ENCODE results near the gene TMEM235.
"Not testable (repeated sequence)": the region's sequence is repeated elsewhere in the genome, so short reads cannot be mapped to it uniquely, and the experiment has no call there.

TMEM235 gene

DNA sequence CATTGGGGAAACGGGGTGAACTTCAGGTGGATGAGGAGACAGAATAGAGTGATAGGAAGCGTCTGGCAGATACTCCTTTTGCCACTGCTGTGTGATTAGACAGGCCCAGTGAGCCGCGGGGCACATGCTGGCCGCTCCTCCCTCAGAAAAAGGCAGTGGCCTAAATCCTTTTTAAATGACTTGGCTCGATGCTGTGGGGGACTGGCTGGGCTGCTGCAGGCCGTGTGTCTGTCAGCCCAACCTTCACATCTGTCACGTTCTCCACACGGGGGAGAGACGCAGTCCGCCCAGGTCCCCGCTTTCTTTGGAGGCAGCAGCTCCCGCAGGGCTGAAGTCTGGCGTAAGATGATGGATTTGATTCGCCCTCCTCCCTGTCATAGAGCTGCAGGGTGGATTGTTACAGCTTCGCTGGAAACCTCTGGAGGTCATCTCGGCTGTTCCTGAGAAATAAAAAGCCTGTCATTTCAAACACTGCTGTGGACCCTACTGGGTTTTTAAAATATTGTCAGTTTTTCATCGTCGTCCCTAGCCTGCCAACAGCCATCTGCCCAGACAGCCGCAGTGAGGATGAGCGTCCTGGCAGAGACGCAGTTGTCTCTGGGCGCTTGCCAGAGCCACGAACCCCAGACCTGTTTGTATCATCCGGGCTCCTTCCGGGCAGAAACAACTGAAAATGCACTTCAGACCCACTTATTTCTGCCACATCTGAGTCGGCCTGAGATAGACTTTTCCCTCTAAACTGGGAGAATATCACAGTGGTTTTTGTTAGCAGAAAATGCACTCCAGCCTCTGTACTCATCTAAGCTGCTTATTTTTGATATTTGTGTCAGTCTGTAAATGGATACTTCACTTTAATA lies 7.0 kb upstream of the TMEM235 start:
- no peak for DNase-seq (ENCODE audit: low read depth in 1 of 2, low spot score in 1 of 2)
- in situ Hi-C loops (cut with HindIII; ENCODE audit: low pct_unique_long_range_greater_than_20kb, low sequenced_read_pairs), result no loop called here
- no peak for TF ChIP-seq JUND (IDR thresholded peaks at IDR 0.05; ENCODE audit: low read depth)

DNA sequence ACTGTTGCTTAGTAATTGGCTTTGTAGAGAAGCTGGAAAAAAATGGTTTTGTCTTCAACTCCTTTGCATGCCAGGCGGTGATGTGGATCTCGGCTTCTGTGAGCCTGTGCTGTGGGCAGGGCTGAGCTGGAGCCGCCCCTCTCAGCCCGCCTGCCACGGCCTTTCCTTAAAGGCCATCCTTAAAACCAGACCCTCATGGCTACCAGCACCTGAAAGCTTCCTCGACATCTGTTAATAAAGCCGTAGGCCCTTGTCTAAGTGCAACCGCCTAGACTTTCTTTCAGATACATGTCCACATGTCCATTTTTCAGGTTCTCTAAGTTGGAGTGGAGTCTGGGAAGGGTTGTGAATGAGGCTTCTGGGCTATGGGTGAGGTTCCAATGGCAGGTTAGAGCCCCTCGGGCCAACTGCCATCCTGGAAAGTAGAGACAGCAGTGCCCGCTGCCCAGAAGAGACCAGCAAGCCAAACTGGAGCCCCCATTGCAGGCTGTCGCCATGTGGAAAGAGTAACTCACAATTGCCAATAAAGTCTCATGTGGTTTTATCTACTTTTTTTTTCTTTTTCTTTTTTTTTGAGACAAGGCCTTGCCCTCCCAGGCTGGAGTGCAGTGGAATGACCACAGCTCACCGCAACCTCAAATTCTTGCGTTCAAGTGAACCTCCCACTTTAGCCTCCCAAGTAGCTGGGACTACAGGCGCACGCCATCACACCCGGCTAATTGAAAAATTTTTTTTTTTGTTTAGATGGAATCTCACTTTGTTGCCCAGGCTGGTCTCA lies 6.2 kb upstream of the TMEM235 start:
- DNase-seq (ENCODE audit: low read depth in 1 of 2, low spot score in 1 of 2), result no peak
- in situ Hi-C loops (cut with HindIII; ENCODE audit: low pct_unique_long_range_greater_than_20kb, low sequenced_read_pairs), result no loop called here
- TF ChIP-seq JUND (IDR thresholded peaks at IDR 0.05; ENCODE audit: low read depth), result no peak

DNA sequence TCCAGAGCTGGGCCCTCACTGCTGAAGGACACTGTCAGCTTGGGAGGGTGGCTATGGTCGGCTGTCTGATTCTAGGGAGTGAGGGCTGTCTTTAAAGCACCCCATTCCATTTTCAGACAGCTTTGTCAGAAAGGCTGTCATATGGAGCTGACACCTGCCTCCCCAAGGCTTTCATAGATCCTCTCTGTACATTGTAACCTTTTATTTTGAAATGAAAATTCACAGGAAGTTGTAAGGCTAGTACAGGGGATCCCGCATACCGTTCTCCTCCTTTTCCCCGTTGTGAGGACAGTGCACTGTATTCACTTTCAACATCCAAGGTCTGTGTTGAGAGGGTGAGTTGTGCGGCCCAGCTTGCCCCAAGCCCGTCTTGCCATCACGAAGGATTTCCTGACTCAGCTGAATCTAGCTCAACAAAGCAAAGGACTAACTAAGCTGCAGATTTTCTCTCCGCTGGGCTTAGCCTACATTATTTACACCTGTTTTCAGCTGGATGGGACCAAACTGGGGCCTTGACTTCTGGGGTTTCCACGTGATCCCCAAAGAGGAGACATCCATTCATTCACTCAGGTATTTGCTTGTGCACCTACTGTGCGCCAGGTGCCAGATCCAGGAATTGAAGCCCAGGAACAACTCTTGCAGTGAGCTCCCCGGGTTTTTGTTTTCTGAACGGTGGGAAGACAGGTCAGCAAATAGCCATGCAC lies 5.2 kb upstream of the TMEM235 start:
- in situ Hi-C loops (cut with HindIII; ENCODE audit: low pct_unique_long_range_greater_than_20kb, low sequenced_read_pairs), result no loop called here
- no peak for DNase-seq (ENCODE audit: low read depth in 1 of 2, low spot score in 1 of 2)
- no peak for TF ChIP-seq JUND (IDR thresholded peaks at IDR 0.05; ENCODE audit: low read depth)

DNA sequence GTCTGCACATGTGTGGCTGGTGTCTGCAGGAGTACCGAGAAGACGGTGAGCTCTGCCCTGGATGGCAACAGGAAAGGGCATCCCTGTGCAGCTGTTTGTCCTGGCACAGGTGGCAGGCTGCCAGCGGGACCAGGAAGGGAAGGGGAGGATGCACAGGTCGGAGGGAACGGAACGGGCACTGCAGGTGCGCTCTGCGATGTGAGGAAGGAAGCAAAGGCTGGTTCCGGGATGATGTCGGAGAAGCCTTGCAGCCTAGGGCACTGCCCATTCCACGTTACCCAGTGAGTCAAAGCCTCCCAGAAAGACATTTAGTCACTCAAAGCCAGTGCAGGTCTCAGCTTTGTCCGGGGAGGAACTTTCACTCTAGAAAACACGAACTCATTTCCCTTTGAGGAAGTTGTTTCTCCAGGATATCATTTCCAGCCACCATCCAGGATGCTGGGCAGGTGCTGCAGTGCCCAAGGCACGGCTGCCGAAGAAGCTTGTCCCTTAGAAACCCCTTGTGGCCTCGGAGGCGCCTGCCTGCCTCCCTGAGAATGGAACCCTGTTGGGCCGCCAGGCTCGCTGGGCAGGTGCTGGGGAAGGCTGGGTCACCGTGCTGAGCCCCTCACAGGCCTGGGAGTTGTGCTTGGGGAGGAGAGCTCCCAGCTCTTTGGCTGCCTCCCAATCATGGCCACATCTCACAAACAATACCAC lies 4.5 kb upstream of the TMEM235 start:
- peak in 1 of 2 experiments; percentile 57 for DNase-seq (ENCODE audit: low read depth in 1 of 2, low spot score in 1 of 2)
- in situ Hi-C loops (cut with HindIII; ENCODE audit: low pct_unique_long_range_greater_than_20kb, low sequenced_read_pairs), result no loop called here
- no peak for TF ChIP-seq JUND (IDR thresholded peaks at IDR 0.05; ENCODE audit: low read depth)

DNA sequence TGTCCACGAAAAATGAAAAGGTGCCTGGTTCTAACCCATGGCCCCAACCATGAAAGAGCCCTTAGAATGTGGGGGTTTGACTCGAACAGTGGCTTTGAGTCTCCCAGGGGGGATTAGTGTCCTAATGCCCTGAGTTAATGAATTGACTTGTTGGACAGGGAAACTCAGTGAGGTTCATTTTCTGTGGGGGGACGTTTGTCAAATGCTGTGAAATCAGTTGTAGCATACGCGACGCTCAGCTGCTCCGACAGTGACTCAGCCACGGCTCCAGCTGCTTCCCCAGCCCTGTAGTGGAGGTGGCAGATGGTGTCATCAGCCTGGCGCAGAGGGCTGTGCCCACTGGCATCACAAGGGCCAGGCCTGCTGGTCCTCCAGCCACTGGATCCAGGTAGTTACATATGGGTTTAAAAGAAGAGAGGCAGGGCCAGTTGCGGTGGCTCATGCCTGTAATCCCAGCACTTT lies 3.9 kb upstream of the TMEM235 start:
- no peak for DNase-seq (ENCODE audit: low read depth in 1 of 2, low spot score in 1 of 2)
- in situ Hi-C loops (cut with HindIII; ENCODE audit: low pct_unique_long_range_greater_than_20kb, low sequenced_read_pairs), result no loop called here
- TF ChIP-seq JUND (IDR thresholded peaks at IDR 0.05; ENCODE audit: low read depth), result no peak

DNA sequence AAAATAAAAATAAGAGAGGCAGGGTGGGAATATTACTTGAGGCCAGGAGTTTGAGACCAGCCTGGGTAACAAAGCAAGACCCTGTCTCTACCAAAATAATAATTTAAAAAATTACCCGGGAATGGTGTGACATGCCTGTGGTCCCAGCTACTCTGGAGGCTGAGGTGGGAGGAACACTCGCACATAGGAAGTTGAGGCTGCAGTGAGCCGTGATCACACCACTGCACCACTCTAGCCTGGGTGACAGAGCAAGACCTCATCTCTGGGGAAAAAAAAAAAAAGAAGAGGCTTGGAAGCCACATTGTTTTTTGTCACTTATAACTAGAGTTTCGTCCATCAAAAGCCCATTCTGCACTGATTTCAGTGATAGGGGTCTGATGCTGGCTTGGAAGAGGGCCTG lies 3.3 kb upstream of the TMEM235 start:
- in situ Hi-C loops (cut with HindIII; ENCODE audit: low pct_unique_long_range_greater_than_20kb, low sequenced_read_pairs), result no loop called here
- DNase-seq (ENCODE audit: low read depth in 1 of 2, low spot score in 1 of 2), result no peak
- no peak for TF ChIP-seq JUND (IDR thresholded peaks at IDR 0.05; ENCODE audit: low read depth)

DNA sequence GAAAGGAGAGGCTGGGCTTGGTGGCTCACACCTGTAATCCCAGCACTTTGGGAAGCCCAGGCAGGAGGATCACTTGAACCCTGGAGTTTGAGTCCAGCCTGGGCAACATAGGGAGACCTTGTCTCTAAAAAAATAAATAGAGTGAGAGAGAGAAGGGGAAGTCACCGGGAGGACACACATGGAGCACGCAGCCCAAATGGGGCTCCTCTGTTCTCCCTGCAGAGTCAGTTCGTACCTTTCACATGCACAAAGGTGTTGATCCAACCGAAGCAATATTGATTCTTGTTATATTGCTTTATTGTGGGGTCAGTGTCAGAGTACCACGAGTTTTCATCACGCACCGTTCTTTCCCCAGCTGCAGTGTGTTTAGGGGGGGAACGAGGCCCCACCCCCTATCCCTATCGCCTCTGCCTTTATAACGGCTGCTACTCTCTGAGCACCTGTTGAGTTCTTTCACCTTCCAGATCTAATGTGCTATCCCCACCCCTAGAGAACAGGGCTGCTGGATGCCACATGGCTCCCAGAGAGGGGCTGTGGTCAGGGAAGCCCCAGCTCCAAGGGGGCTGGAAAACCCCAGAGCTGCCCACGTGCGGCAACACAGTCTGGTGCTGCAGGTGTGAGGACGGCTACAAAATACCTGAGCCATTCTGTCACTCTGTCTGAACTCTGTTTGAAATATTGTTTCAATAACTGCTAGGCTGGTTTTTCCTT lies 1.0 kb upstream of the TMEM235 start:
- DNase-seq (ENCODE audit: low read depth in 1 of 2, low spot score in 1 of 2), result no peak
- TF ChIP-seq JUND (IDR thresholded peaks at IDR 0.05; ENCODE audit: low read depth), result no peak
- in situ Hi-C loops (cut with HindIII; ENCODE audit: low pct_unique_long_range_greater_than_20kb, low sequenced_read_pairs), result no loop called here

DNA sequence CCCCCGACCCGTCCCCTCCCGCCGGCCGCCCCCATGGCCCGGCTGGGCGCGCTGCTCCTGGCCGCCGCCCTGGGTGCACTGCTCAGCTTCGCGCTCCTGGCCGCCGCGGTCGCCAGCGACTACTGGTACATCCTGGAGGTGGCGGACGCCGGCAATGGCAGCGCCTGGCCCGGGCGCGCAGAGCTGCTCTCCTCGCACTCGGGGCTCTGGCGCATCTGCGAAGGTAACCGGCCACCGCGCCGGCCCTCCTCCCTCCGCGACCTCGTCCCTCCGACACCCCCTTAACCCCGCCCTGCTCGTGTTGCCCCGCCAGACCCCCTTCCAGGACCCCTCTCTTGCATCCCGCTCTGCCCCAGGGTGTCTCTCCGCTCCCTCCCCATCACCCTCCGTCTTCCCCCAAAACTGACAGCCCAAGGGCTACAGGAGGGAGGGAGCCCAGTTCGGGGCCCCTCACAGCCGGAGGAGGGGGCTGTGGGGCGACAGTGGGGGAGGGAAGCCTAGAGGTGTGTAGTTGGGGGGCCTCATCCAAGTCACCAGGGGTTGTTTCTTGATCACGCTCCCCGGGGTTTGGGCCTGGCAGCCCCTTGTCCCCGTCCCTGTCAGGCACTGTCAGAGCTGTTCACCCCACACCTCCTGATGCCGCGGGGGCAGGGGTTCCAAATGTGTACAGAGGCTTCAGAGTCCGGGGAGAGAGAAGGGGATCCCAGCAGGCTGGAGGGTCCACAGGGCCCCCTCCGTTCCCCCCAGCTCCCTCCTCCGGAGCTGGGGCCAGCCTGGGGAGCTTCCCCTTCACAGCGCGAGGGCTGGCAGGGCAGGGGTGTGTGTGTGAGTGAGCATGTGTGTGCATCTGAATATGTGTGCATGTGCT lies 794 bp downstream of the TMEM235 start:
- DNase-seq (ENCODE audit: low read depth in 1 of 2, low spot score in 1 of 2), result no peak
- TF ChIP-seq JUND (IDR thresholded peaks at IDR 0.05; ENCODE audit: low read depth), result no peak
- in situ Hi-C loops (cut with HindIII; ENCODE audit: low pct_unique_long_range_greater_than_20kb, low sequenced_read_pairs), result no loop called here

DNA sequence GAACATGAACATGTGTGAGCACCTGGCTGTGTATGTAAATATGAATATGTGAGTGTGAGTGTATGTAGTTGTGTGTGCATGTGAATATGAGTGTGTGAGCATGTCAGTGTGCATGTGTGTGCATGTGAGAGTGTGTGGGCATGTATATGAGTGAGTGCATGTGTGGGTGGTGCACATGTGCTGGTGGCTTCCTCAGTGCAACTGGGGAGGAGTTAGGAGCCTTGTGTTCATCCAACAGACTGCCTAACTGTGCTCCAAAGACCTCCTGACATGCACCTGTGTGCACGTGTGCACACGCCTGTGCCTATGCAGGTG lies 1.4 kb downstream of the TMEM235 start:
- DNase-seq (ENCODE audit: low read depth in 1 of 2, low spot score in 1 of 2), result no peak
- in situ Hi-C loops (cut with HindIII; ENCODE audit: low pct_unique_long_range_greater_than_20kb, low sequenced_read_pairs), result no loop called here
- no peak for TF ChIP-seq JUND (IDR thresholded peaks at IDR 0.05; ENCODE audit: low read depth)

DNA sequence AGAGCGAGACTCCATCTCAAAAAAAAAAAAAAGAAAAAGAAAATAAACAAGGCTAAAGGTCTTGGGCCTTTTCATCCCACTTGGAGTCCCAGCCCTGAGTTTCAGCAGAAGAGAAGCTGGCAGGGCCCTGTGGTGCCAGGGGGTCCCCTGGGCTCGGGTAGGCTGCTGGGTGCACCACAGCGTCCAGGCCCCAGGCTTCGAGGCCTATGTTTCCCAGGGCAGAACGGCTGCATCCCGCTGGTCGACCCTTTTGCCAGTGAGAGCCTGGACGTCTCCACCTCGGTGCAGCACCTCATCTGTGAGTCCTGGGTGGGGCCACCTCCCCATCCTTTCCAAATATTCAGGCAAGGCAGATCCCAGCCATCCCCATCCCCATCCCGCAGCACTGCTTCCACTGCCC lies 2.2 kb downstream of the TMEM235 start:
- DNase-seq (ENCODE audit: low read depth in 1 of 2, low spot score in 1 of 2), result no peak
- no peak for TF ChIP-seq JUND (IDR thresholded peaks at IDR 0.05; ENCODE audit: low read depth)
- in situ Hi-C loops (cut with HindIII; ENCODE audit: low pct_unique_long_range_greater_than_20kb, low sequenced_read_pairs), result no loop called here

DNA sequence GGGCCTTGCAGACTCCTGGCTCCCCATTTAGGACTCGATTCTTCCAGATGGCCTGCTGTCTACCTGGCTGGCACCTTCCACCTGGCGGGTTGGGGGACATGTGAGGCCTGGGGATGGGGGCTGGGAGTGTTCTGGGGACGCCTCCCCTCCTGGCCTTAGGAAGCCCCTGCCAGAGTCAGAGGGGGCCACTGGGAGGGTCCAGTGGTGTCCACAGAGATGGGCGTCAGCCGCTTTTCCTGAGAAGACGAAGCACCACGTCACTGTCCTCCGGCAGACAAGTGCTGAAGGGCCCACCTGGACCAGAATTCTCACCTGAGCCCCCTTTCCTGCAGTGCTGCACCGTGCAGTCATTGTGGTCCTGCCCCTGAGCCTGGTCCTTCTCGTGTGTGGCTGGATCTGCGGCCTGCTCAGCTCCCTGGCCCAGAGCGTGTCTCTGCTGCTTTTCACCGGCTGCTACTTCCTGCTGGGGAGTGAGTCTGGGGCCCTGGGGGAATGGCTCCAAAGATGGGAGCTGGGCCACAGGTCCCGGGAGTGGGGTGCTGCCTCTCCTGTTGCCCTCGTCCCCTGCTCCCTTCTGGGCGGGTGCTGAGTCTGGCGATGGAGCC lies 2.9 kb downstream of the TMEM235 start:
- DNase-seq (ENCODE audit: low read depth in 1 of 2, low spot score in 1 of 2), result no peak
- in situ Hi-C loops (cut with HindIII; ENCODE audit: low pct_unique_long_range_greater_than_20kb, low sequenced_read_pairs), result no loop called here
- no peak for TF ChIP-seq JUND (IDR thresholded peaks at IDR 0.05; ENCODE audit: low read depth)

DNA sequence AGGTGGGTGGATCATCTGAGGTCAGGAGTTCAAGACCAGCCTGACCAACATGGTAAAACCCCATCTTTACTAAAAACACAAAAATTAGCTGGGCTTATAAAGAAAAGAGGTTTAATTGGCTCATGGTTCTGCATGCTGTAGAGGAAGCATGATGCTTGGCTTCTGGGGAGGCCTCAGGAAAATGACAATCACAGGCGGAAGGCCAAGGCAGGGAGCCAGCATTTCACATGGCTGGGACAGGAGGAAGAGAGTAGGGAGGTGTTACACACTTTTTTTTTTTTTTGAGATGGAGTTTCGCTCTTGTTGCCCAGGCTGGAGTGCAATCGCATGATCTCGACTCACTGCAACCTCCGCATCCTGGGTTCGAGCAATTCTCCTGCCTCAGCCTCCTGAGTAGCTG lies 3.6 kb downstream of the TMEM235 start:
- in situ Hi-C loops (cut with HindIII; ENCODE audit: low pct_unique_long_range_greater_than_20kb, low sequenced_read_pairs), result not testable (repeated sequence)

More for the DNA sequence above, 3.6 kb downstream of the TMEM235 start:
- not testable (repeated sequence) for DNase-seq (ENCODE audit: low read depth in 1 of 2, low spot score in 1 of 2)

Data from T47D (cell line).